GM12892 (cell line): ENCODE data around the gene RRH.

Source experiments
- POLR2A ChIP-seq: IDR thresholded peaks from 2 replicates; pipeline ENCODE4 v1.6.1; 2011; ENCODE audit warnings: low read depth, low read length, control low read depth
- POLR2AphosphoS5 ChIP-seq: IDR thresholded peaks from 2 replicates; pipeline ENCODE4 v1.6.1; 2011; ENCODE audit warnings: low read depth, low read length, control low read depth
- TAF1 ChIP-seq: IDR thresholded peaks from 2 replicates; pipeline ENCODE4 v1.6.1; 2011; ENCODE audit warnings: low read depth, mild to moderate bottlenecking, control low read depth, low read length, borderline replicate concordance

- TF ChIP-seq POLR2A (no peak), POLR2AphosphoS5 (no peak), TAF1 (no peak)
Measured at GRCh38 chr4:109847896-109848442, 20.2 kb downstream of the RRH start, which contains the start of gene LRIT3.
